Astrocyte of the spinal cord (primary cell): ENCODE measurements around the gene CIAO2A.
A peak's percentile ranks its signal among the peaks of the same experiment; 100 is the strongest.

Experiments
- DNase-seq: peaks from one replicate; pipeline ENCODE4 v3.0.0; 2011; ENCODE audit warnings: low read depth, low spot score
- H3K4me3 ChIP-seq: 2 replicates; pipeline ENCODE4 v1.5.1; 2011; ENCODE audit warnings: low read depth, mild to moderate bottlenecking, low read length, moderate library complexity
- in situ Hi-C: cut with HindIII; loops from 2 replicates; pipeline ENCODE4 v1.10.0; 2017; ENCODE audit warnings: low sequenced_read_pairs
- TF ChIP-seq, protein P1 (sequence below): IDR thresholded peaks from 2 replicates; pipeline ENCODE4 v1.5.1; 2012; ENCODE audit warnings: low read depth, mild to moderate bottlenecking, low read length, inconsistent platforms

The CIAO2A gene

GRCh38 chr15:64029633-64030032 lies 64.0 kb downstream of the CIAO2A start:
- TF ChIP-seq, protein P1, sequence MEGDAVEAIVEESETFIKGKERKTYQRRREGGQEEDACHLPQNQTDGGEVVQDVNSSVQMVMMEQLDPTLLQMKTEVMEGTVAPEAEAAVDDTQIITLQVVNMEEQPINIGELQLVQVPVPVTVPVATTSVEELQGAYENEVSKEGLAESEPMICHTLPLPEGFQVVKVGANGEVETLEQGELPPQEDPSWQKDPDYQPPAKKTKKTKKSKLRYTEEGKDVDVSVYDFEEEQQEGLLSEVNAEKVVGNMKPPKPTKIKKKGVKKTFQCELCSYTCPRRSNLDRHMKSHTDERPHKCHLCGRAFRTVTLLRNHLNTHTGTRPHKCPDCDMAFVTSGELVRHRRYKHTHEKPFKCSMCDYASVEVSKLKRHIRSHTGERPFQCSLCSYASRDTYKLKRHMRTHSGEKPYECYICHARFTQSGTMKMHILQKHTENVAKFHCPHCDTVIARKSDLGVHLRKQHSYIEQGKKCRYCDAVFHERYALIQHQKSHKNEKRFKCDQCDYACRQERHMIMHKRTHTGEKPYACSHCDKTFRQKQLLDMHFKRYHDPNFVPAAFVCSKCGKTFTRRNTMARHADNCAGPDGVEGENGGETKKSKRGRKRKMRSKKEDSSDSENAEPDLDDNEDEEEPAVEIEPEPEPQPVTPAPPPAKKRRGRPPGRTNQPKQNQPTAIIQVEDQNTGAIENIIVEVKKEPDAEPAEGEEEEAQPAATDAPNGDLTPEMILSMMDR: no peak
- H3K4me3 ChIP-seq: no peak overlapping the region
- no peak for DNase-seq
- in situ Hi-C loops: no loop called here

DNA sequence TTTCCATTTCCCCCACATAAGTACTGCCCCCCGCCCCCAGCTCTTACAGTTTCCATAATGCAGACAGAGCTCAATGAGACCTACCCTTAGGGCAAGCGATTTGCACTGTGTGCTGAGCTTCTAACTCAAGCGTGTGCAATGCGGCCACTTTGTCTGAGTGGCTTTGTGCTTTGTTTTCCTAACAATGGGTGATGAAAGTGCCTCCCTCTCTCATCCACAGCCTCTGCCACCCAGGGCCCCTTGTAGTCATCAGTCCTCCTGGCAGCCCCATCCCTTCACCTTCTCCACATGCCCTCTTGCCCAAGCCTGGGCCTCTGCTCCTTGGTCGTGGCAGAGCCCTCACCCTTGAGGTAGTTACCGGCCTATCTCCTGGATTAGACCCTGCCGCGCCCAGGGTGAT lies 64.5 kb downstream of the CIAO2A start:
- in situ Hi-C loops: no loop called here
- TF ChIP-seq, protein P1: no peak
- no peak overlapping the region for H3K4me3 ChIP-seq
- no peak for DNase-seq

DNA sequence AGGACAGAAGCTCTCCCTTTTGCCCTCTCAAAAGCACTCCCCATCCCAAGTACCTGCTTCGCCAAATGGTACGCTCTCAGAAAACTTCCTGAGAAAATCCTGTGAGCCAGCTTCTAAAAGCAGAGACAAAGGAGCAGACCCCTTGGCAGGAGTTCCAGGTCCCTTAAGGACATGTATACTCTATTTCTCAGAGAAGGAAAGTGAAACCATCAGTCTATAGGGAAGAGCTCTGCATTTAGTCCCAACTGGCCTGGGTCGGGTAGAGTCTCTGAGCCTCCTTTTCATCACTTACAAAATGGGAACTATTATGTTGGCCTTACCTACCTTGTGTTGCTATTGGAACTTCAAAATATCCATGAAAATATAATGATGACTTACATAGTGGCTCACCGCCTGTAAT lies 67.0 kb downstream of the CIAO2A start:
- in situ Hi-C loops: no loop called here
- no peak overlapping the region for H3K4me3 ChIP-seq
- TF ChIP-seq, protein P1: no peak
- no peak for DNase-seq

DNA sequence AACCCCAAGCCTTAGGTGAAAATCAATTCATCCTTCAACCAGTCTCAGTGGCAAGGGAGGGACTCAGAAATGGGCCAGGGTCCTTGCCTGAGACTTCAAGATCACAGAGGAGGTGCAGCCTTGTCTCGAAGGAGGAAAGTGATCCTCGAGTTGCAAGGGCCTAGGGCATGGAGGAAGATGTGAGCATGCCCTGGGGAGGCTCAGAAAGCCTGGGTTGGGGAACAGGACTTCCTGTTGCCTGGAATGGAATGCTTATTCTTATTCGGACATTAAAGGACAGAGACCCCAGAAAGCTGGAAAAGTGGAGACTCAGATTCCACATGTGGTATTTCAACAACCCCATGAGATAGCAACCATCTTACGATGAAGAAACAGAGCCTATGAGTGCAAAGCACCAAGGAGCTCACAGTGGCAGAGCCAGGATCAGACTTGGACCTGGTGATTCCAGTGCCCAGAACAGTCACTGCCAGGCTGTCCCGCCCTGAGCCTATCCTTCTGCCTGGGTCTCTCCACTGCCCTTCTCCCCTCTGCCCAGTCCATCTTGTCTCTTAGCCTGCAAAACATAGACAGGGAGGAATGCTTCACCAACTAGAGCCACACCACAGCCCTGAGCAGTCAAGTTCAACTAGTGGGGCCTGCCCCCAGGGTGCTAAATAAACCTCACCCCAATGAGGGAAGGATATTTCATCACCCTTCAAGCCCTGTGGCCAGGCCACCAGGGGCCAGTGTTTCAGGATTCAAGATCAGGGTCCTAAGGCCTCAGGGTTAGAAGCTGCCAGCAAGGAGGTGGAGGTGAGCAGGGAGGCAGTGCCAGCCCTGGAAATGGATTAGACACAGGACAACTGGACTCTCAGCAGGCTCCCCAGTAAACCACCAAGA lies 69.2 kb downstream of the CIAO2A start:
- in situ Hi-C loops: no loop called here
- TF ChIP-seq, protein P1: peak; percentile 4
- DNase-seq: no peak
- H3K4me3 ChIP-seq: no peak overlapping the region

DNA sequence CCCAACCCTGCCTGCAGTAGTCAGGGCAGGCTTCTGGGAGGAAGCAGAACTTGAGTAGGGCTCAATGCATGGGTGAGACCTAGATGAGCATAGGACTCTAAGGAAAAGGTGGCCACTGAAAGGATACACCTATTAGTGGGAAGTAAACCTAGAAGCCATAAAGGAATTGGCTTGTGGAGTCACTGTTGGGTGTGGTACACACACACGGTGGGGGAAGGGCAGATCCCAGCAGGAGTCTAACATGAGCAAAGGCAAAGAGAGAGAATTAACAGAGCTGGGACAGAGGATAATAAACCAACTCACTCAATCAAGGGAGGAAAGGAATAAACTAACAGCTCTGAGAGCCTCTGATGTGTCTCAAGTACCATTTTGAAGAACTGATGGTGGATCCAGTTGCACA lies 70.4 kb downstream of the CIAO2A start:
- DNase-seq: no peak
- TF ChIP-seq, protein P1: no peak
- H3K4me3 ChIP-seq: no peak overlapping the region
- in situ Hi-C loops: no loop called here

DNA sequence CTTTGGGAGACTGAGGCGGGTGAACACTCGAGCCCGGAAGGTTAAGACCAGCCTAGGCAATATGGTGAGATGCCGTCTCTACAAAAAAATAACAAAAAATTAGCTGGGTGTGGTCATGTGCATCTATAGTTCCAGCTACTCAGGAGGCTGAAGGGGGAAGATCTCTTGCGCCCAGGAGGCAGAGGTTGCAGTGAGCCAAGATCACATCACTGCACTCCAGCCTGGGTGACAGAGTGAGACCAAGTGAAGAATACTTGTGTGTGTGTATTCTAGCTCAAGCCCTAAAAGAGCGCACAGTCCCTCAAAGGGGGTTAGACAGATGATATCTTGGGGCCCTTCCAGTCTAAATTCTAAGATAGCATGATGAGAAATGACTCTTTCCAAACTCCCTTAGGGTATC lies 71.1 kb downstream of the CIAO2A start:
- no peak overlapping the region for H3K4me3 ChIP-seq
- TF ChIP-seq, protein P1: no peak
- in situ Hi-C loops: no loop called here
- DNase-seq: no peak
